Stimulated activated CD8-positive, alpha-beta memory T cell treated with anti-CD3 and anti-CD28 coated beads, Interleukin-7, amount 100 ng/mL, for 4 hours (primary cell): Measurements from ENCODE around the gene INSRR.

Experiments
- DNase-seq, 2 donors: peaks; one replicate each; pipeline ENCODE4 v3.0.0-alpha.2; 2020; ENCODE audit warnings: low read depth in 2 of 2

The INSRR gene

DNA sequence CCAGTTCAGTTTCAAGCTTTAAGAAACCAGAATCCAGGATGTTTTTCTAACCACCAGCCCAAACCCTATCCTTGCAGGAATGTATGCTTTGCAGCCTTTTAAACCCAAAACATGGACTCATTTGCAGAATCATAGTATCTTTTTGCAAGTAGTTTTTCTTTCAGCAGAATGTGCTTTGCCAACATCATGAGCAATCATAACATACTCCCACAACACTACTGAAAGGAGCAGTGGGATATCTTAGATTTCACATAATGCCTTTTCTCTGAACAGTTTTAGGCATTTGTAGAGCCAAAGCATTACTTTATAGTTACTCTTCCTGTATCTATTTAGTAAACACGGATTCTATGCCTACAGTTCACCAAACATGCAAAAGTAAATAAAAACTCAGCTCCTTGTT lies 32.3 kb downstream of the INSRR start:
- DNase-seq: no peak

- DNase-seq: no peak
Observed at GRCh38 chr1:156823210-156823790, 35.6 kb downstream of the INSRR start.

GRCh38 chr1:156822680-156823079 lies 36.2 kb downstream of the INSRR start:
- DNase-seq: no peak

DNA sequence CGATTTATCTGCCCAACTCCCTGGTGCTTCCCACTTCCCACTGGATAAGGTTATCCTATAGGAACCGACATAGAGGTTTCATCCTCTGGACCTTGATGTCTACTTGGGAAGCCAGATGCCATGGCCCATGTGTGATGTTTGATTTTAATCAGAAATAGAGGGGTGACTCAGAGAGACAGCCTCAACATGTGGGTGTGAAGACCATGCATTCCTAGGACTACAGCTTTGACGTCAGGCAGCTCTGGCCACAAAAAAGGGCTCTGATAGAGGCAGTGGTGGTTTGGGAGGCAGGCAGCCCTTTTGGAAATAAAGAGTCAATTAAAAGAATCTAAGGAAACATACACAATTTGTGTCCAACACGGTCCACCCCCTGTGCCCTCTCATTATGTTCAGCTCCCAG lies 37.1 kb downstream of the INSRR start:
- peak; percentile 46 to 58 for DNase-seq

GRCh38 chr1:156816561-156817328 lies 42.2 kb downstream of the INSRR start, which contains the start of gene SH2D2A:
SH2D2A (minus strand) TSS chr1:156816848; CDS start chr1:156816708, 140 bp downstream.
- peak; percentile 93 to 97 for DNase-seq

DNA sequence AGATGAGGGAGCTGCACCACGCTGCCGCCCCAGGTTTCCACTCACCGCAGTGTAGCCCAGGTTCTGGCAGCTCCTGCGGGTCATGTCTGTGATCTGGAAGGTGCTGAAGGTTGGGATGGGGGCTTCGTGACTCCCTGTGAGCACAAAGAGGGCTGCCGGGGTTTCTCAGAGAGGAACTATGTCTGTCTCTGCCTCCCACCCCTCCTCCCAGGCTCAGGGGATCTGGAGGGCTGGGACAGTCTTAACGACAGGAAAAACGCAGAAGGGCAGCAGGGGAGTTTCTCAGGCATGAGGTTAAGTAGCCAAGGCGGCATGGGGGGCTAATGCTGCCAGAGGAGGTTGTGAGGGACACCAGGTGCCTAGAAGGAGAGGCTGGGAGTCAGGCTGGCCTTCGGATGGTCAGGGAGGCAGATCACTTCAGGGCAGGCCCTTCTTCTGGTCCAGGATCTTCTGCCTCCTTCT lies 42.9 kb downstream of the INSRR start:
- no peak for DNase-seq

DNA sequence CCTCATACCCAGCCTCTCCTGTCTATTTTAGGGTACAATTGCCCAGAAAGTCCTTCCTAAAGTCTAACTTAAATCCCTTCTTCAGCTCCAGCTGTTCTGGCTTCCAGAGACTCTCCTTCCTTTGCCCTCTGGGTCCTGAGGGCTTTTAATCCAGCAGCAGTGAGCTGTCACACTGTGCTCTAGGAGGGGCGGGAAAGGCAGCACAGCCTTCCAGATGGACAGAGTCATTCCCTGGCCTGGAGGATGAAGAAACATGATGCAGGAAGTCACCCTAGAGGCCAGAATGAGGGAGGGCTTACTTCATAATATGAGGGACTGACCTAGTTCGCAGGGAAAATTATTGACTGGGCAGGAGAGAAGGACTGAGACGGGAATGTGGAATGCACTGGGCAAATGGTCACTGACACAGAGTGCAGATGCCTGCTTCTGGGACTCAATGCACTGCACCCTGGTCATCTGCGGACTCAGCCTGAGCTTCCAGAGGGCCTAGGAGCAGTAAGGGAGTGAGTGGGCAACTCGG lies 43.5 kb downstream of the INSRR start:
- no peak for DNase-seq

- peak in 1 of 2 donors; percentile 33 for DNase-seq
Observed at GRCh38 chr1:156814571-156815260, 44.2 kb downstream of the INSRR start.

DNA sequence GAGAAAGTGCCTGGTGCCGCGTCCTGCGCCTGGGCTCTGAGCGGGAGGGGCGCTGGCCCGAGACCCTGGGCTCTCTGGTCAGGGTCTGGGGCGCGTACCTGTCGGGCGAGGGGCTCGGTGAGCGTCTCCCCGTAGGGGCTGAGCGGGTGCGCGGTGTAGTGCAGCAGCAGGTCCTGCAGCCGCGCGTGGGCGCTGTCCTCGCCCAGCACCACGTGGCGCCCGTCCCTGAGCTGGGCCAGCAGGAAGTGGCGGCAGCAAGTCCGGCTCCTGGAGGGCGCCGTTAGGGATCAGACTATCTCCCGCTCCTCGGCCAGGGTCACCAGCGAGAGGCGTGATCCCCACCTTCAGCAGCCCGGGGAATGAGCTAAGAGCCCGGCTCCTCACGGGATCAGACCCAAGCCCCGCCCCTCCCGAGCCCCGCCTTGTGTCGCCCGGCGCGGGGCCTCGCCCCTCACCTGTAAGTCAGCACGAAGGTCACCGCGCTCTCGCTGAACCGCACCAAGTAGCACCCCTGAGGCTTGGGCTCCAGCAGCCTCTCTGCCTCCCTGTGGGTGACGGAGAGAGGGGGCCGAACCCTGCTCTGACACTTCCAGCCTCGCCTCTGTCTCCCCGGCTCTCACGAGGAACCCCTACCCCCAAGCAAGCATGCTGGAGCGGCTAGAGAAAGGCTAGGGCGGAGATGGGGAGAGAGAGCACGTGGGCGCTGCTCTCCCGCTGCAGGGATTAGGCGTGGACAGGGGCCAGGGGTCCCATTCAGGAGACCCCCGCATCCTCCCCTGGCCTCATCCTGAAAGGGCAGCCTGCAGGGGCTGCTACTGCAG lies 45.0 kb downstream of the INSRR start:
- DNase-seq: peak; percentile 58 to 73

DNA sequence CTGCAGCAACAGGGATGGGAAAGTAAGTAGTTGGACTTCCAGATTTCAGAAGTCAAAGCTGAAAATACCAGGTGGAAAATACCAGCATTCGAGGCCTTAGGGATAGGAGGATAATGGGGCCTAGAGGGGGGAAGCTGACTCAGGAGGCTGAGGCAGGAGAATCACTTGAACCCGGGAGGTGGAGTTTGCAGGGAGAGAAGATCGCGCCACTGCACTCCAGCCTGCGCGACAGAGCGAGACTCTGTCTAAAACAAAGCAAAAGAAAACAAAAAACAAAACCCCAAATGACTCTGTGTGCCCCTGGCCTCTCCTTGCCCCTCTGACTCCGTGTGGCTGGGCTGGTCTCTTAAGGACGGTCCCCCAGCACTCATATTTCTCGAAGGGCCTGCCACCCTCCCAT lies 45.6 kb downstream of the INSRR start:
- no peak for DNase-seq

GRCh38 chr1:156812293-156812990 lies 46.5 kb downstream of the INSRR start:
- no peak for DNase-seq

GRCh38 chr1:156811168-156811567 lies 47.7 kb downstream of the INSRR start:
- no peak for DNase-seq

DNA sequence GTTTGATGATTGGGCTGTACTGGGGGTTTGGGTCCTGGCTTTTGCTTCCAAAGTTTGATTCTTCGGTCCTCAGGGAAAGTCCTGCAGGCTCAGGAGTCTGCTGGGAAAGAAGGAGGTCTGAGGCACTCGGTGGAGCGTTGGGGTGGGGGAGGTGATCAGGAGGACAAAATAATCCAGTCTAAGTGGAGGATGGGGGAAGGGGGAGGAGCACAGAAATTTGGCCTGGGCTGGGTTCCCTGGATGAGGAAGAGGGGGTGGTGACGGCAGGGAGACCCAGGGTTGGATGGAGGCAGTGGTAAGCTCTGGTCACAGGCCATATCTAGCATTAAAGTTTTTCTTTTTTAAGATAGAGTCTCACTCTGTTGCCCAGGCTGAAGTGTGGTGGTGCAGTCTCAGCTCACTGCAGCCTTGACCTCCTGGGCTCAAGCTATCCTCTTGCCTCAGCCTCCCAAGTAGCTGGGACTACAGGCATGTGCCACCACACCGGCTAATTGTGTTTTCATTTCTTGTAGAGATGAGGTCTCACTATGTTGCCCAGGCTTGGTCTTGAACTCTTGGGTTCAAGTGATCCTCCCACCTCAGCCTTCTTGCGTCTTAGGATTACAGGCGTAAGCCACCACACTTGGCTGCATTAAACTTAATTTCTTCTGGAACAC lies 49.1 kb downstream of the INSRR start:
- DNase-seq: no peak

DNA sequence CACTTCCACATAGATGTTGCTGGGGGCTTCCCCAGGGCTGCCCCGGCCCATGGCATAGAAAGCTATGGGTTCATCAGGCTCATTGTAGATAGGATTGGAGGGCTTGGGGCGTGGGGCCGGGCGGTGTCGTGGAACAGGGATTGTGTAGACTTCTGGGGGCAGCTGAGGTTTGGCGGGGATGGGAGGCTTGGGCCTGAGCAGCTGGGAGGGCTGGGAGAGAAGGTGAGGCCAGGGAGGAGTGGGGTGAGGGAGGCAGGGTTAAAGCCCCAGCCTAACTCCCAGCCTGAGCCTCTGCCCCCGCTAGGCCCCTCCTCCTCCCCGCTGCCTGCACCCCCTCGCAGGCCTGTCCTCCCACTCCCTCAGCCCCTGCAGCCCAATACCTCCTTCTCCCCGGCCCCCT lies 49.6 kb downstream of the INSRR start:
- DNase-seq: no peak

- DNase-seq: no peak
Observed at GRCh38 chr1:156808186-156809030, 50.5 kb downstream of the INSRR start.

GRCh38 chr1:156807627-156808026 lies 51.3 kb downstream of the INSRR start:
- DNase-seq: no peak

DNA sequence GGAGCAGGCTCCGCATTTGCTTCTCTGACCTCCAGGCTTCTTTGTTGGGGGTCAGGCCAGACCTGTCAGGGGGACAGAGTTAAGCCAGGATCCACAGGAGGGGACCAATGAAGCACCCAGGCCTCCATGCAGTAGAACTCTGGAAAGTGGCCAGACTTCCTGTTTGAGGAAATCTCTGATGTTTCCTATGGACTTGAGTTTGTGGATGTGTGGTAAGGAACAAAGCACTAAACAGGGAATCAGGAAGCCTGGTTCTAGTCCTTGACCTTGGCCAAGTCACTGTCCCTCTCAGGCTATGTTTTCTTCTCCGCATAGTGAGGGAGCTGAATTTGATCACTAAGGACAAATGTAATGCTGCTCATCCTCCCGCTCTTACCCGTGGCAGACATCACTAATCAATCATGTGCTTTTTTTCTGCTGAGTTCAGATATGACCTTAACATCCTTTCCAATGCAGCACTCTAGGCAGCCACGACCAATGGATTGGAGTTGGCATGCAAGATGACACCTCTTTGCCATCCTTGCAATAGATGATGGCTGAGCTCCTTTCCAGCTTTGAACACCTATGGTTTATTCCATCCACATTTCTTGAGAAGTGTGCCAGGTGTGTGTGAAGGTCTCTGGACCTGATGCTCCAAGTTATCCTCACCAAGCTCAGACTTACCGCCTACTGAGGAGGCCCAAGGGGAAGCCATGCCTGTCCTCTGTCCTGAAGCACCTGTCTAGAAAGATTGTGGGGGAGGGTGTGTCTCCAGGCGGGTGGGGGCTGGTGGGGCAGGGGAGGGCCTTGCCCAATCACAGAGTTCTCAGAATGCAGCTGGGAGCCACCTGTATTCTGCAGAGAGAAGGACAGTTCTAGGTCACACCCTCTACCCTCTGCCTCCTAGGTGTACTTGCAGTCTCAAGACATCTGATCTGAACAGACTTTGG lies 52.1 kb downstream of the INSRR start:
- DNase-seq: no peak

DNA sequence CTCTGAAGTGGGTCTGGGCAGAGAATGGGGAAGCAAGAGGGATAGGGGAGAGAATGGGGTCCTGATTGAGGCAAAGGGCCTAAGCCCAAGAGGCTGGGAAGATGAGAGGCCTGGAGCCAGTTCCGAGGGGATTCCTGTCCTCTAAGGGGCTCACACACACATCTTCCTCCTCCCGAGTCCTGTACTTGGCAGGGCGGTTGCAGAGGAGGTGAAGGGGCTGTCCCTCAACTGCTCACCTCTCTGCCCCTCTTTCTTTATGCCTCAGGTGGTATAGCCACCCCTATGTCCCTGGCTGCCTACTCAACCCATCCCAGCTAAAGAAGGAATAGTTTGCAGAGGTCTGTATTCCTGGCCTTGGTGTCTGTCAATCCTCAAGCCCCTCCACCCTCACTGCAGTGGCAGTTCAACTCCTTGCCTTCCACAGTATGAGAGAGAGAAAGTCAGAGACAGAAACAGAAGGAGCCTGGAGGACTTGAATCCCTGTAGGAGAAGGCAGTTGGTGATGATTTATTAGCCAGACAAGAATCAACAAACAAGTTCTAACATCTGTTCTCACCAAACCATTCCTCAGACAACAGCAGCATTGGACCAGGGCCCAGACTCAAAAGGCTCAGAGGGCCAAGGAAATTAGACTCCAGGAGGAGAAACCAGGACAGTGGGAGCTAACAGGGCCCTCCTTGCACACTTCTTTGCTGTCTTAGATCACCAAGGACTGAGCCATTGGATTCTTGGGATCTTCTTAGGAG lies 53.0 kb downstream of the INSRR start:
- DNase-seq: no peak
